HG03280 (cell line): ENCODE measurements around the gene TSPAN5.

Source experiments
- ATAC-seq: cut with Tn5 transposase; IDR thresholded peaks from one replicate; pipeline ENCODE4 v1.9.1; 2021; ENCODE audit warnings: mild to moderate bottlenecking, moderate library complexity; ENCODE audit not compliant: unreplicated experiment

TSPAN5 gene

GRCh38 chr4:98646422-98646821 lies 12.0 kb downstream of the TSPAN5 start:
- no peak for ATAC-seq

- ATAC-seq, result no peak
These were observed 12.9 kb downstream of the TSPAN5 start for GRCh38 chr4:98645527-98645926.

- no peak for ATAC-seq
These were observed 14.7 kb downstream of the TSPAN5 start for GRCh38 chr4:98643755-98644154.

- no peak for ATAC-seq
These were observed 15.4 kb downstream of the TSPAN5 start for GRCh38 chr4:98642991-98643426.

- ATAC-seq, result no peak
These were observed 16.3 kb downstream of the TSPAN5 start for GRCh38 chr4:98641906-98642668.

DNA sequence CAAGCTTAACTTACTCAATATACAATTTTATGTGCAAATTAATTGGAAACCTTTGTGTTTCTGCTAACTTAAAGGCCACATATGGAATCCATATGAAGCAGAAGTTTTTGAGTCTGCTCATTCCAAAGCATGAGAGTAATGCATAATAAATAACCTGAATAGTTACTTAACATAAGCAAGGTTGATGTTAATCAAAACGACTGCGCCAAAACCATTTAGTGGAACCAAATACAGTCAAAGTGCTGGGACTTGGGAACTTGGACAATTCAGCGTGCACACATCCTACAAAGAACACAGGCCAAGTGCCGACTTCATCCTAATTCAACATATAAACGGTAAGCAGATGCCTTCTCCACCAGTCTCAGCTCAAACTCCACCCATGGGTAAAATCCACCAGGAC lies 17.0 kb downstream of the TSPAN5 start:
- ATAC-seq, result no peak

- ATAC-seq, result peak; percentile 56
These were observed 18.9 kb downstream of the TSPAN5 start for GRCh38 chr4:98639523-98639922.

DNA sequence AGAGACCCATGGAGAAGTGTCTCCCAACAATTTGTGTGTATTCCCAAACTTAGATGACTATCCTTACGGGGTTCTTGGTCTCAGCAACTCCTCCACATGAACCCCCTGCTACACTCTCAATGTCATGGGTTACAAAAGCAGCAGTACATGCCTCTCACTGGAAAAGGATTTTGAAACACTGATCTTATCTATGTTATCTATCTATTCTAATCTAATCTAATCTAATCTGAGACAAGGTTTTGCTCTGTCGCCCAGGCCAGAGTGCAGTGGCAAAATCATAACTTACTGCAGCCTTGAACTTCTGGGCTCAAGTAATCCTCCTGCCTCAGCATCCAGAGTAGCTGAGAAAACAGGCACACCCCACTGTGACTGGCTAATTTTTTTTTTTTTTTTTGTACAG lies 19.3 kb downstream of the TSPAN5 start:
- ATAC-seq, result no peak

DNA sequence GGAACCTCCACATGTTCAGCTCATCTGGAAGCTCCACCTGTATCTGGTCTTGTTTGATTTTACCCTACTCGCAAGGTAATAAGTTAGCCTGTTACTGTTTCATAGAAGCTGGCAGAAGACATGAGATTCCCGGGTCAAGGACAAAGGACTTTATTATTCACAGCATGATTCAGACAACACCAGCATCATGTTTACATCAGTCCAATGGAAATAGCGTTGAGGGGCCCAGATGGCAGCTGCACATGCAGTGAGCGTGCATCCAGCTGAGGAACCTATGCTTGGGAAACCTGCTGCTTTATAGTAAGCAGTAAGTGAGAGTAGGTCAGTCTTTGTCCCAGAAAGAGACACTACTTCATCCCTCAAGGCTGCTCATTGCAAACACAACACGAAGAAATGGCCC lies 19.8 kb downstream of the TSPAN5 start:
- no peak for ATAC-seq

GRCh38 chr4:98634061-98634460 lies 24.4 kb downstream of the TSPAN5 start:
- no peak for ATAC-seq

GRCh38 chr4:98633159-98633558 lies 25.3 kb downstream of the TSPAN5 start:
- no peak for ATAC-seq

GRCh38 chr4:98632258-98632657 lies 26.2 kb downstream of the TSPAN5 start:
- no peak for ATAC-seq

GRCh38 chr4:98631506-98631905 lies 26.9 kb downstream of the TSPAN5 start:
- no peak for ATAC-seq

- no peak for ATAC-seq
These were observed 27.5 kb downstream of the TSPAN5 start for GRCh38 chr4:98630737-98631454.

DNA sequence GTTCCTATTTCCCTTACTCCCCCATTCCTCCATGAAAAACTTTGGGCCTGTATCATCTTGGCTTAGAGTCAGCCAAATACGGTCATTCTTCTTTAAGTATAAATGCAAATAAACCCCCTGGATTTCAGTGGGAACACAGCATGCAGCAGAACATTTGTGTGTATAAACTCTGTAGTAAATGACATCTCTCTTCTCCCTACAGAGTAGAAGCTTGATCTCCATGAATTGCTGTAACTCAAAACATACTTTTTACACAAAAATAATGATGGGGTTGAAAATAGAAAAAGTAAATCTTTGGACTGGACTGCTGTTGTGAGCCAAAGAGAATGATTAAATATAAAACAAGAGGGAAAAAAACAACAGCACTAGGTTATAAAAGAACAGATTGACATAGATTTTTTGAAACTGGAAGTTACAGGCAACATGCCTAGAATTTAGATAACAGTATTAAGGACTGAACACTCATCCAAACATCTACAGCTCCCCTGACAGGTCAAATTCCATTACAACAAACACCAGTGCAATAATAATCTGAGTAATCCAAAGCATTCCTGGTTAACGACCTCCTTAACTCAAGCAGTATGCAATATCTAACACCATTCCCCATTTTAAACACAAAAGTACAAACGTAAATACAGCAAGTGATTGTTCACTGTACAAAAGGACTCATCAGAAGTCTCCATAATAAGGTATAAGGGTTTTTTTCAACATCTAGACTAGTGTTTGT lies 30.7 kb downstream of the TSPAN5 start:
- ATAC-seq, result no peak

DNA sequence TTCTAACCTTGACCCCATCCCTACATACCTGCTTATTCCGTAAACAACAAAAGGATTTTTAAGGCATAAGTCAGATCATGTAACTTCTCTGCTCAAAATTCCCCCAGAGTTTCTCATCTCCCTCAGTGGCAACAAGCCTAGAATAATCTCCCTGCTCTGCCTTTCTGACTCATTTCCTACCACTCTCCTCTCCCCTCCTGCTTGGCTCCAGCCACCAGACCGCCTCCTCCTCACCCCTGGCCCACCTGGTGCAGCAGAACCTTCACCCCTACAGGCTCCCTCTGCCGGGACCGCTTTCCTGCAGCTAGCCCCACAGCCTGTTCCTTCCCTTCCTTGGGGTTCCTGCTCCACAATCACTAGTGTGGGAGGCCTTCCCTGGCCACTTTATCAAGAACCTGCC lies 32.1 kb downstream of the TSPAN5 start:
- ATAC-seq, result no peak

- no peak for ATAC-seq
These were observed 32.5 kb downstream of the TSPAN5 start for GRCh38 chr4:98625920-98626319.

DNA sequence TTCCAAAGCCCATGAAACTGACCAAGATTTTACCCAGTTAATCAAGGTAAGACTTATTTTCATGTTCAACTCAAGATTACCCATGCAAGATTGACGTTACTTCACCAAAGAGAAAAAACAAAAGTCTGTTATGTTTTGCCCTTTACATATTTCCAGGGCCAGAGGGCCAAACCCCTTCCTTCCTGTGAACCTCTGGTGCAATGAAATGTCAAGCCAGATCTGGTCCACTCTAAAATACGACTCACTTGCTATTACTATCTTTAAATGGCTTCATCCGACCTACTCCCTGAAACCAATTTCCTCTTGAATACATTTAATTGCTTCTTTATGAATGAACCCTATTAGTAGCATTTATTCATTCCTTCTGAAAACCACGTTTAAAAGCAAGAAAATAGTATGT lies 33.0 kb downstream of the TSPAN5 start:
- no peak for ATAC-seq

- ATAC-seq, result no peak
These were observed 33.8 kb downstream of the TSPAN5 start for GRCh38 chr4:98624642-98625041.

DNA sequence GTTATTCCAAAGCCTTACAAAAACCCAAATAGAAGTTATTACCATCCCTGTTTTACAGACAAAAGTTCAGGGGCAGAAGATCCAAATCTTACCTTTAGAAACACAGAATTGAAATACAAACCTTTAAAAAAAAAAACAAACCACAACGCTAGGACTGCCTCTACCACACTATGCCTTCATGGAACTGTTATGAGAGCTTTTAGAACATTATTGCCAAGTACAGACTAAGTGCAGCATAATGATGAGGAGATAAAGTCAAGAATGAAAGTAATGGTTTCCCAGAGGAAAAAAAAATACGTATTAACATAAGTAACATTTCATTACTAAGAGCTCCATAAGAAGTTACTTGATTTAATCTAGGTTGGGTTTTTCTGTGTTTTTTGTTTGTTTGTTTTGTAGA lies 34.3 kb downstream of the TSPAN5 start:
- no peak for ATAC-seq

DNA sequence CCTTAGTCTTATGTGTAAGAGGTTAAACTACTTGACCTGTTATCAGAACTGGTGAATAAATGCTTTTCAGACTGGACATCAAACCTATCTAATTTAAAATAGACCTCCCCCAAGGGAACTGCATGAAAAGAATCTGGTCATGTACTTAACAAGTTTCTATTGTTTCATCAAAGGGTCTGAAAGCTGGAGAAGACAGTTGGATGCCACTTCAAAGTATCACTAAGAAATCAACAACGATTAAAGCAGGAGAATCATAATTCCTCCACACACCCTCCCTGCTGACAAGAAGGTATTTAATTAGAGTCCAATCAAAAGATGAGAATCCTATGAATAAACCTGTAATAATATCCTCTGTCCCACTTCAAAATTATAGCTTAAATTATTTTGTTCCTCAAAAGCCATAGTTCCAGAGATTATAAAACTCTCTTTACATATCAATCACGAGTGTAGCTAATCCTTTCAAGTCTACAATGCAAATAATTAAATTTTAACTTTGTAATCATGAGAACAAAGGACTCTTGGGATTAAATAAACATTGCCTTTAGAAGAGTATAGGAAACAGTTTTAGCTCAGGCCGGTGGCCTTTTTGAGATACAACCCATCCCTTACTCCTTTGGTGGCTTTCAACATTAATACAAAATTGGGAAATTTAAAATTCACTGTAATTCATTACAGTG lies 35.1 kb downstream of the TSPAN5 start:
- no peak for ATAC-seq
